H9 (cell line): ENCODE measurements around the gene MRM2. TPM values are rescaled to one million over a fixed set of nuclear protein-coding genes. Genes with fewer than 3 reads are reported as not detected.

Experiments used
- DNase-seq: peaks from one replicate; pipeline ENCODE4 v3.0.0-alpha.2; 2017
- H2AFZ ChIP-seq: one replicate; pipeline ENCODE4 v1.6.1; 2013; ENCODE audit warnings: mild to moderate bottlenecking, low read length, control low read depth, moderate library complexity
- H2AK5ac ChIP-seq: 2 replicates; pipeline ENCODE4 v1.6.1; 2013; ENCODE audit warnings: low read length, control low read depth, mixed read lengths; ENCODE audit not compliant: insufficient read length
- H2BK120ac ChIP-seq: one replicate; pipeline ENCODE4 v1.6.1; 2013; ENCODE audit warnings: low read depth, mild to moderate bottlenecking, low read length, control low read depth, inconsistent platforms; ENCODE audit not compliant: poor library complexity, severe bottlenecking
- H2BK12ac ChIP-seq: 2 replicates; pipeline ENCODE4 v1.6.1; 2013; ENCODE audit warnings: low read length, control low read depth, mixed read lengths, low read depth; ENCODE audit not compliant: insufficient read length
- H2BK15ac ChIP-seq: 2 replicates; pipeline ENCODE4 v1.6.1; 2013; ENCODE audit warnings: low read depth, low read length, control low read depth
- H2BK20ac ChIP-seq: one replicate; pipeline ENCODE4 v1.6.1; 2013; ENCODE audit warnings: low read depth, mild to moderate bottlenecking, low read length, control low read depth, inconsistent platforms; ENCODE audit not compliant: poor library complexity, severe bottlenecking
- H2BK5ac ChIP-seq: 2 replicates; pipeline ENCODE4 v1.6.1; 2013; ENCODE audit warnings: low read length, control low read depth, mixed read lengths; ENCODE audit not compliant: insufficient read length
- H3K14ac ChIP-seq: 2 replicates; pipeline ENCODE4 v1.6.1; 2013; ENCODE audit warnings: low read length, control low read depth; ENCODE audit not compliant: insufficient read depth
- H3K18ac ChIP-seq: 2 replicates; pipeline ENCODE4 v1.6.1; 2013; ENCODE audit warnings: low read depth, mild to moderate bottlenecking, mixed read lengths, low read length, control low read depth; ENCODE audit not compliant: insufficient read length
- H3K23ac ChIP-seq: 2 replicates; pipeline ENCODE4 v1.6.1; 2013; ENCODE audit warnings: low read length, control low read depth, mixed read lengths, low read depth; ENCODE audit not compliant: insufficient read length
- H3K23me2 ChIP-seq: 2 replicates; pipeline ENCODE4 v1.6.1; 2013; ENCODE audit warnings: low read depth, mild to moderate bottlenecking, mixed read lengths, low read length, control low read depth; ENCODE audit not compliant: insufficient read length, poor library complexity, severe bottlenecking
- H3K27ac ChIP-seq: 2 replicates; pipeline ENCODE4 v1.5.1; 2013; ENCODE audit warnings: low read length, control low read depth, mixed read lengths, low read depth; ENCODE audit not compliant: insufficient read length
- H3K27me3 ChIP-seq: 2 replicates; pipeline ENCODE4 v1.6.1; 2013; ENCODE audit warnings: low read length, control low read depth, inconsistent platforms; ENCODE audit not compliant: insufficient read depth
- H3K4ac ChIP-seq: 2 replicates; pipeline ENCODE4 v1.6.1; 2013; ENCODE audit warnings: low read depth, mild to moderate bottlenecking, control low read depth, inconsistent platforms, low read length, moderate library complexity
- H3K4me1 ChIP-seq: 2 replicates; pipeline ENCODE4 v1.6.1; 2013; ENCODE audit warnings: low read length, control low read depth, inconsistent platforms; ENCODE audit not compliant: insufficient read depth
- H3K4me2 ChIP-seq: 2 replicates; pipeline ENCODE4 v1.6.1; 2013; ENCODE audit warnings: low read length, control low read depth, mixed read lengths; ENCODE audit not compliant: insufficient read length, insufficient read depth
- H3K56ac ChIP-seq: 2 replicates; pipeline ENCODE4 v1.6.1; 2013; ENCODE audit warnings: low read depth, mild to moderate bottlenecking, mixed read lengths, low read length, control low read depth; ENCODE audit not compliant: insufficient read length
- H3K79me1 ChIP-seq: 2 replicates; pipeline ENCODE4 v1.6.1; 2013; ENCODE audit warnings: low read depth, mild to moderate bottlenecking, moderate library complexity, low read length, control low read depth, inconsistent platforms; ENCODE audit not compliant: insufficient read depth, poor library complexity, severe bottlenecking
- H3K79me2 ChIP-seq: 2 replicates; pipeline ENCODE4 v1.6.1; 2013; ENCODE audit warnings: low read length, control low read depth, inconsistent platforms; ENCODE audit not compliant: insufficient read depth
- H3K9ac ChIP-seq: 2 replicates; pipeline ENCODE4 v1.6.1; 2013; ENCODE audit warnings: low read length, control low read depth, mixed read lengths; ENCODE audit not compliant: insufficient read length; ENCODE audit errors: extremely low read depth
- H3K9me3 ChIP-seq: one replicate; pipeline ENCODE4 v1.6.1; 2013; ENCODE audit warnings: low read depth, low read length, inconsistent platforms; ENCODE audit not compliant: control insufficient read depth
- H3T11ph ChIP-seq: one replicate; pipeline ENCODE4 v1.6.1; 2013; ENCODE audit warnings: mild to moderate bottlenecking, low read length, control low read depth, inconsistent platforms
- H4K20me1 ChIP-seq: one replicate; pipeline ENCODE4 v1.6.1; 2013; ENCODE audit not compliant: control insufficient read depth, insufficient read length, insufficient read depth
- H4K5ac ChIP-seq: 2 replicates; pipeline ENCODE4 v1.6.1; 2013; ENCODE audit warnings: low read depth, mild to moderate bottlenecking, mixed read lengths, low read length, control low read depth; ENCODE audit not compliant: insufficient read length
- H4K8ac ChIP-seq: replicated peaks from 2 replicates; pipeline ENCODE4 v1.6.1; 2013; ENCODE audit warnings: low read length, control low read depth, mixed read lengths, low read depth; ENCODE audit not compliant: insufficient read length
- H4K91ac ChIP-seq: 2 replicates; pipeline ENCODE4 v1.6.1; 2013; ENCODE audit warnings: low read depth, mild to moderate bottlenecking, moderate library complexity, mixed read lengths, low read length, control low read depth; ENCODE audit not compliant: insufficient read length
- H3K27ac Mint-ChIP-seq, 3 experiments: 2 replicates in 2 of 3; 3 replicates in 1 of 3; pipeline ENCODE4 v1.8.0; 2020 to 2021; ENCODE audit warnings: mixed read lengths in 3 of 3, mild to moderate bottlenecking in 1 of 3, moderate library complexity in 1 of 3
- H3K27me3 Mint-ChIP-seq: 2 replicates; pipeline ENCODE4 v1.8.0; 2021; ENCODE audit warnings: low read depth, mild to moderate bottlenecking, moderate library complexity, mixed read lengths
- H3K36me3 Mint-ChIP-seq, 3 experiments: 2 replicates in 2 of 3; 3 replicates in 1 of 3; pipeline ENCODE4 v1.8.0; 2020 to 2021; ENCODE audit warnings: low read depth in 3 of 3, mixed read lengths in 3 of 3; ENCODE audit not compliant: insufficient read depth in 1 of 3
- H3K4me1 Mint-ChIP-seq, 2 experiments: 2 replicates each; pipeline ENCODE4 v1.8.0; 2020; ENCODE audit warnings: mixed read lengths in 2 of 2
- H3K4me3 Mint-ChIP-seq, 2 experiments: 2 replicates in 1 of 2; 3 replicates in 1 of 2; pipeline ENCODE4 v1.8.0; 2020 to 2021; ENCODE audit warnings: mild to moderate bottlenecking in 2 of 2, mixed read lengths in 2 of 2, moderate library complexity in 1 of 2
- H3K9me3 Mint-ChIP-seq, 2 experiments: 2 replicates in 1 of 2; 3 replicates in 1 of 2; pipeline ENCODE4 v1.8.0; 2020; ENCODE audit warnings: mild to moderate bottlenecking in 2 of 2, mixed read lengths in 2 of 2, moderate library complexity in 1 of 2
- WGBS: extraction: QIAGEN DNeasy Blood & Tissue Kit; methylation state at CpG from one replicate; pipeline ENCODE4 v1.1.7; 2013; ENCODE audit warnings: missing lambda C conversion rate, low lambda C conversion rate, mixed read lengths; ENCODE audit not compliant: insufficient read length; ENCODE audit errors: extremely low coverage; 5-methylcytosine and 5-hydroxymethylcytosine counted together
- total RNA-seq: library from RNA; stranded (reverse); gene quantifications from 2 replicates; pipeline ENCODE4 v1.2.1, GENCODE V29; 2021
- TF ChIP-seq, protein P1 (sequence below): fragments of 200-600 bp; sonication (generic); conservative IDR thresholded peaks from 3 replicates; pipeline ENCODE4 v1.8.0; 2021; ENCODE audit warnings: antibody characterized with exemption, mild to moderate bottlenecking

The MRM2 gene
- total RNA-seq, 1 experiment from 2014 or later = 59.0 TPM

DNA sequence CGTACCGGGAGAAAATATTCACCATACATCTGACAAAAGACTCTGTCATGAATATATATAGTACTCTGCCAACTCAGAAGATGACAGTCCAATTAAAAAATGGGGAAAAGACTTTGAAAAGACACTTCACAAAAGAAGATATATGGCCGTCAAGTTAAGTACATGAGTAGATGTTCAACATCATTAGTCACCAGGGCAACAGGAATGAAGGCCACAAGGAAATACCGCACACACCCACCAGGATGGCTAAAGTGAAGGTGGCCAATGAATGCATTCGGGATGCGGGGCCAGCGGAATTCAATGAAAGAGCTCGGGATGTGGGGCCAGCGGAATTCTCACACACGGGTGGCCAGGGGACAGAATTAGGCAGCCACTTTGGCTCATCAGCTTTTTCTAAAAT is 51.5 kb downstream of the MRM2 start:
- H3K18ac ChIP-seq = no peak overlapping the region
- no peak overlapping the region for H2AFZ ChIP-seq
- Mint-ChIP-seq H3K9me3 (peaks cover 8 to 14% of the 10 kb centered on the region in 2 experiments; a peak in 4 of 5 replicates), H3K27ac (no peak overlapping the region), H3K4me1 (no peaks in the 10 kb centered on the region), H3K27me3 (no peaks in the 10 kb centered on the region), H3K36me3 (peaks cover 42 to 64% (median 44%) of the 10 kb centered on the region in 3 experiments), H3K4me3 (no peak overlapping the region)
- no peaks in the 10 kb centered on the region for H3K23me2 ChIP-seq
- no peak overlapping the region for H2BK5ac ChIP-seq
- no peak overlapping the region for H3K9ac ChIP-seq
- no peak overlapping the region for H3K27ac ChIP-seq
- H4K8ac ChIP-seq = no peak overlapping the region
- no peak overlapping the region for H2BK15ac ChIP-seq
- no peak overlapping the region for H2BK120ac ChIP-seq
- H2AK5ac ChIP-seq = no peak overlapping the region
- H3T11ph ChIP-seq = no peak overlapping the region
- no peaks in the 10 kb centered on the region for H3K4me1 ChIP-seq
- H3K14ac ChIP-seq = no peak overlapping the region
- no peak overlapping the region for H2BK12ac ChIP-seq
- no peak overlapping the region for H3K4me2 ChIP-seq
- H4K20me1 ChIP-seq = no peaks in the 10 kb centered on the region
- H3K23ac ChIP-seq = no peak overlapping the region
- no peaks in the 10 kb centered on the region for H3K9me3 ChIP-seq
- H4K91ac ChIP-seq = no peak overlapping the region
- DNase-seq = peak; percentile 24
- no peaks in the 10 kb centered on the region for H3K27me3 ChIP-seq
- no peaks in the 10 kb centered on the region for H3K79me1 ChIP-seq
- WGBS = no CpG with 5 or more reads among the region's 10 CpGs
- no peak overlapping the region for H2BK20ac ChIP-seq
- TF ChIP-seq, protein P1, sequence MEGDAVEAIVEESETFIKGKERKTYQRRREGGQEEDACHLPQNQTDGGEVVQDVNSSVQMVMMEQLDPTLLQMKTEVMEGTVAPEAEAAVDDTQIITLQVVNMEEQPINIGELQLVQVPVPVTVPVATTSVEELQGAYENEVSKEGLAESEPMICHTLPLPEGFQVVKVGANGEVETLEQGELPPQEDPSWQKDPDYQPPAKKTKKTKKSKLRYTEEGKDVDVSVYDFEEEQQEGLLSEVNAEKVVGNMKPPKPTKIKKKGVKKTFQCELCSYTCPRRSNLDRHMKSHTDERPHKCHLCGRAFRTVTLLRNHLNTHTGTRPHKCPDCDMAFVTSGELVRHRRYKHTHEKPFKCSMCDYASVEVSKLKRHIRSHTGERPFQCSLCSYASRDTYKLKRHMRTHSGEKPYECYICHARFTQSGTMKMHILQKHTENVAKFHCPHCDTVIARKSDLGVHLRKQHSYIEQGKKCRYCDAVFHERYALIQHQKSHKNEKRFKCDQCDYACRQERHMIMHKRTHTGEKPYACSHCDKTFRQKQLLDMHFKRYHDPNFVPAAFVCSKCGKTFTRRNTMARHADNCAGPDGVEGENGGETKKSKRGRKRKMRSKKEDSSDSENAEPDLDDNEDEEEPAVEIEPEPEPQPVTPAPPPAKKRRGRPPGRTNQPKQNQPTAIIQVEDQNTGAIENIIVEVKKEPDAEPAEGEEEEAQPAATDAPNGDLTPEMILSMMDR = no peak
- no peak overlapping the region for H3K56ac ChIP-seq
- H4K5ac ChIP-seq = no peak overlapping the region
- H3K4ac ChIP-seq = no peak overlapping the region
- no peaks in the 10 kb centered on the region for H3K79me2 ChIP-seq
